Activated CD4-positive, alpha-beta memory T cell treated with anti-CD3 and anti-CD28 coated beads, Interleukin-2, amount 10 ng/mL, durations not matched to agents 7 days and 5 days (primary cell): ENCODE data around the gene ITGA5. TPM values are rescaled to one million over a fixed set of nuclear protein-coding genes. Genes with fewer than 3 reads are reported as not detected.

Experiments
- CTCF ChIA-PET: fragments of 350-600 bp; sonication (Branson Sonifier 250); formaldehyde crosslinking; loops from one replicate; lab custom pipeline; 2021; ENCODE audit warnings: antibody characterized with exemption, inconsistent platforms; lab: Charles Lee
- POLR2A ChIA-PET: fragments of 350-600 bp; sonication (Branson Sonifier 250); formaldehyde crosslinking; loops from one replicate; lab custom pipeline; 2021; ENCODE audit warnings: antibody characterized with exemption; lab: Charles Lee
- DNase-seq: peaks from one replicate; pipeline ENCODE4 v3.0.0-alpha.2; 2020
- H3K27ac Mint-ChIP-seq: one replicate; pipeline ENCODE4 v1.8.0; 2021; ENCODE audit warnings: mild to moderate bottlenecking, mixed read lengths
- H3K27me3 Mint-ChIP-seq: one replicate; pipeline ENCODE4 v1.8.0; 2021; ENCODE audit warnings: mixed read lengths
- H3K36me3 Mint-ChIP-seq: one replicate; pipeline ENCODE4 v1.8.0; 2021; ENCODE audit warnings: low read depth, mixed read lengths
- H3K4me1 Mint-ChIP-seq: one replicate; pipeline ENCODE4 v1.8.0; 2021; ENCODE audit warnings: mixed read lengths
- H3K4me3 Mint-ChIP-seq: one replicate; pipeline ENCODE4 v1.8.0; 2021; ENCODE audit warnings: mild to moderate bottlenecking, mixed read lengths
- H3K9me3 Mint-ChIP-seq: one replicate; pipeline ENCODE4 v1.8.0; 2021; ENCODE audit warnings: mixed read lengths
- total RNA-seq, 2 experiments: library from RNA; stranded (reverse); gene quantifications; one replicate each; pipeline ENCODE4 v1.2.3, GENCODE V29; 2021

The ITGA5 gene
- total RNA-seq, 2 experiments from 2014 or later: 102 to 107 TPM

- Mint-ChIP-seq H3K4me1 (peaks cover 64% of the 10 kb centered on the region), H3K36me3 (peaks cover 38% of the 10 kb centered on the region), H3K9me3 (no peaks in the 10 kb centered on the region), H3K27ac (peak overlapping the region; percentile 85), H3K27me3 (peaks cover 21% of the 10 kb centered on the region), H3K4me3 (peak overlapping the region; percentile 93)
- POLR2A ChIA-PET: interaction anchor here (0.7 to 2.7 kb wide), 9 partner anchors 12 to 137 kb away, joined by 3 to 11 read pairs (median 10); partner anchors contain the start of genes CBX5, COPZ1, HNRNPA1 and NCKAP1L
- CTCF ChIA-PET: interaction anchor here (0.8 to 11.8 kb wide), 5 partner anchors 11 to 85 kb away, joined by 3 to 282 read pairs (median 10); no protein-coding TSS in a partner anchor
- DNase-seq: no peak
Measured at GRCh38 chr12:54417712-54418440, 1.2 kb downstream of the ITGA5 start.

DNA sequence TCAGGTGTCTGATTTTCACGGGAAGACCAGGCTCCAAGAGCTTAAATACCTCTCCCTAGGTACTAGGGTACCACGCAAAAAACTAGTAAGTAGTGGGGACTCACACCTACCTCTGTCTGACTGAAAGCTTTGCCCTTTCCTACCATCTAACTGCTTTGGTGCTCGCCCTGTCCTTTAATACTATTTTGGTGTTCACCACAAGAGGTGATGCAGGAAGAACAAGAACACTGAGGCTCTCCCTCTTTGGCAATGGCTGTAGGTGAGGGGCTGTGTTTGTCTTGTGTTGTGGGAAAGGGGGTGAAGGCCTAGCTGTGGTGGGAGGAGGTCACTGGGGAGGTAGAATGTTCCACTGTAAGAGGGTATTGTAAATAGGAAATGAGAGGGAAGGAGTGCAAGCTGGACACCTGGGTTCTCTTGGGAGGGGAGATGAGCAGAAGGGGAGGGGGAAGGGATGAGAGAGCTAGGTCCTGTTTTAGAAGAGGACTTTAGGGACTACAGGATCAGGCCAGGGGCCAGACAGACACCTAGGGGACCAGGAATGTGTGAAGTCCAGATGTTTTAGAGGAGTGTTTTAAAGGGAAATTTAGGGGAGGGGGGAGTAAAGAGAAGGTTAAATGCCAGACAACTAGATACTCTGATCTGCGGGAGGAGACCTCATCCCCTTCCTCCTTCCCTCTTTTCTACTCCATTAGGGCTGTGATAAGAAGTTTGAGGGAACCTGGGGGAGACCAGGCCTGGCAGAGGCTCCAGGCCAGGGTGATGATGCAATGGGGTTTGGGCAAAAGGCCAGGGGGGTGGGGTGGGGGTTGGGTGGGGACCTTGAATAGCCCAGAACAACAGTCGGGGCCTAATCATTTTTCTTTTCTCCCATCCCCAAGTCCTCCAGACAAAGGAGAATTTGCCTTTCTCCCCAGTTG, 2.1 kb downstream of the ITGA5 start:
- Mint-ChIP-seq H3K4me1 (peaks cover 71% of the 10 kb centered on the region), H3K27ac (peak overlapping the region; percentile 85), H3K27me3 (peaks cover 12% of the 10 kb centered on the region), H3K9me3 (no peaks in the 10 kb centered on the region), H3K4me3 (peak overlapping the region; percentile 93), H3K36me3 (peaks cover 41% of the 10 kb centered on the region)
- CTCF ChIA-PET: interaction anchor here (1.4 to 11.8 kb wide), 7 partner anchors 12 to 92 kb away, joined by 3 to 282 read pairs (median 10); partner anchors contain the start of gene COPZ1
- POLR2A ChIA-PET: interaction anchor here (0.7 to 2.7 kb wide), 13 partner anchors 10 to 136 kb away, joined by 3 to 11 read pairs (median 3); partner anchors contain the start of genes COPZ1, HNRNPA1 and NCKAP1L
- no peak for DNase-seq

GRCh38 chr12:54415221-54415929, 3.7 kb downstream of the ITGA5 start:
- H3K4me3 Mint-ChIP-seq: peak overlapping the region; percentile 26
- peak overlapping the region; percentile 85 for H3K27ac Mint-ChIP-seq
- no peaks in the 10 kb centered on the region for H3K27me3 Mint-ChIP-seq
- H3K36me3 Mint-ChIP-seq: peaks cover 48% of the 10 kb centered on the region
- ChIA-PET CTCF (interaction anchor here (0.9 to 11.8 kb wide), 6 partner anchors 14 to 201 kb away, joined by 3 to 282 read pairs (median 7); partner anchors contain the start of gene COPZ1), POLR2A (interaction anchor here (0.8 to 5.9 kb wide), 6 partner anchors 13 to 135 kb away, joined by 3 to 32 read pairs (median 6); partner anchors contain the start of genes CBX5 and HNRNPA1)
- no peaks in the 10 kb centered on the region for H3K9me3 Mint-ChIP-seq
- H3K4me1 Mint-ChIP-seq: peaks cover 74% of the 10 kb centered on the region
- DNase-seq: no peak

- peak overlapping the region; percentile 91 for H3K27ac Mint-ChIP-seq
- peak; percentile 82 for DNase-seq
- peaks cover 61% of the 10 kb centered on the region for H3K36me3 Mint-ChIP-seq
- POLR2A ChIA-PET: interaction anchor here (0.6 to 5.9 kb wide), 15 partner anchors 9 to 1517 kb away, joined by 3 to 52 read pairs (median 6); partner anchors contain the start of genes CBX5, DGKA, HNRNPA1 and NCKAP1L
- H3K4me3 Mint-ChIP-seq: peak overlapping the region; percentile 72
- CTCF ChIA-PET: interaction anchor here (0.6 to 11.8 kb wide), 8 partner anchors 13 to 1451 kb away, joined by 3 to 282 read pairs (median 6); no protein-coding TSS in a partner anchor
- H3K4me1 Mint-ChIP-seq: peaks cover 69% of the 10 kb centered on the region
- H3K27me3 Mint-ChIP-seq: no peaks in the 10 kb centered on the region
- H3K9me3 Mint-ChIP-seq: no peaks in the 10 kb centered on the region
Measured at GRCh38 chr12:54413284-54414190, 5.5 kb downstream of the ITGA5 start.

GRCh38 chr12:54412786-54413185, 6.3 kb downstream of the ITGA5 start:
- DNase-seq: no peak
- peaks cover 58% of the 10 kb centered on the region for H3K36me3 Mint-ChIP-seq

GRCh38 chr12:54412348-54412747, 6.7 kb downstream of the ITGA5 start:
- Mint-ChIP-seq H3K4me1 (peaks cover 67% of the 10 kb centered on the region), H3K27me3 (no peaks in the 10 kb centered on the region), H3K36me3 (peaks cover 59% of the 10 kb centered on the region), H3K9me3 (no peaks in the 10 kb centered on the region), H3K4me3 (peak overlapping the region; percentile 72), H3K27ac (peak overlapping the region; percentile 91)
- ChIA-PET CTCF (interaction anchor here (1.0 to 11.8 kb wide), 9 partner anchors 11 to 196 kb away, joined by 3 to 282 read pairs (median 6); no protein-coding TSS in a partner anchor), POLR2A (interaction anchor here (1.0 to 5.9 kb wide), 13 partner anchors 8 to 1518 kb away, joined by 3 to 52 read pairs (median 8); partner anchors contain the start of genes DGKA, HNRNPA1 and NCKAP1L)
- no peak for DNase-seq

More at GRCh38 chr12:54412786-54413185, 6.3 kb downstream of the ITGA5 start:
- Mint-ChIP-seq H3K4me1 (peaks cover 70% of the 10 kb centered on the region), H3K9me3 (no peaks in the 10 kb centered on the region), H3K27me3 (no peaks in the 10 kb centered on the region), H3K27ac (peak overlapping the region; percentile 91), H3K4me3 (peak overlapping the region; percentile 72)
- POLR2A ChIA-PET: interaction anchor here (0.7 to 5.9 kb wide), 14 partner anchors 9 to 1518 kb away, joined by 3 to 52 read pairs (median 8); partner anchors contain the start of genes DGKA, HNRNPA1 and NCKAP1L
- CTCF ChIA-PET: interaction anchor here (1.0 to 11.8 kb wide), 8 partner anchors 12 to 196 kb away, joined by 3 to 282 read pairs (median 6); no protein-coding TSS in a partner anchor

DNA sequence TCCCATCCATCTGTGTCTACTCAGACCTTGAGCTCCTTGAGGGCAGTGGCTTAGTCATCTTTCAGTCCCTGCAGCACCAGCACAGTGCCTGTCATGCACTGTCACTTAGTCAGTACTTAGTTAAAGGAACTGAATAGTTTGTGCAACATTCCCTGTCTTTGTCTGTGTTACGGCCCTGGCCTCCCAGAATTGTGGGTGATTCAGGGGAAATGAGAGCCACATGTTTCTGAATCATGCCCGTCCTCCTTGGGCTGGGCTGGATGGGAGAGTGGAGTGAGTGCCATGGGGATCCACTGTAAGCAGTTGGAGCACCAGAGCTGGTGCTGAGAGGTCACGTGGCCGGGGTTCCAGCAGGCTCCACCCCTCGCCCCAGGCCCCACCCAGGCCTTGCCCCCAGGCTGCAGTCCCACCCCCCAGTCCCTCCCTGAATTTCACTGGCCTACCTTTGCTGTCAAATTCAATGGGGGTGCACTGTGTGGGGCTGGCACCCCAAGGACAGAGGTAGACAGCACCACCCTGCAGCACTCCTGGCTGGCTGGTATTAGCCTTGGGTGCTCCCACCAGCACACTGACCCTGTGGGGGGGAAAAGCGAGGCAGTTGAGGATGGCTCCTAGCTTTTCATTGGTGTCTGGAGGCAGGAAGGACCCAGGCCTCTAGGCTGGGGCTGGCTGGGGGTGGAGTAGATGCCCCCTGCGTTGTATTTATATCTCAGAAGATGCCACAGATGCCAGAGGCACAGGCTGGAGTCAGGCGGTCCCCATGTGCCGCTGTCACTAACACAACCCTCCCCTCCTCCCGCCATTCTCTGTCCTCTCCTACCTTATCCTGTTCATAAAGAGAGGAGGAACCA, 7.5 kb downstream of the ITGA5 start:
- ChIA-PET POLR2A (interaction anchor here (0.9 to 5.9 kb wide), 12 partner anchors 10 to 131 kb away, joined by 3 to 52 read pairs (median 6); partner anchors contain the start of genes CBX5 and HNRNPA1), CTCF (interaction anchor here (0.5 to 11.8 kb wide), 11 partner anchors 9 to 195 kb away, joined by 3 to 282 read pairs (median 4); no protein-coding TSS in a partner anchor)
- DNase-seq: peak; percentile 75
- Mint-ChIP-seq H3K4me3 (peak overlapping the region; percentile 72), H3K27me3 (no peaks in the 10 kb centered on the region), H3K9me3 (no peaks in the 10 kb centered on the region), H3K27ac (peak overlapping the region; percentile 91), H3K4me1 (peaks cover 68% of the 10 kb centered on the region), H3K36me3 (peaks cover 60% of the 10 kb centered on the region)

GRCh38 chr12:54409267-54409666, 9.8 kb downstream of the ITGA5 start:
- Mint-ChIP-seq H3K4me1 (peaks cover 51% of the 10 kb centered on the region), H3K36me3 (peaks cover 75% of the 10 kb centered on the region)
- POLR2A ChIA-PET: interaction anchor here (0.7 kb wide), 1 partner anchor 10 kb away, joined by 3 read pairs; no protein-coding TSS in a partner anchor

GRCh38 chr12:54407183-54407905, 11.7 kb downstream of the ITGA5 start:
- no peaks in the 10 kb centered on the region for H3K27me3 Mint-ChIP-seq
- ChIA-PET CTCF (interaction anchor here (2.4 kb wide), 1 partner anchor 8 kb away, joined by 16 read pairs; no protein-coding TSS in a partner anchor), POLR2A (interaction anchor here (1.2 kb wide), 1 partner anchor 21 kb away, joined by 3 read pairs; no protein-coding TSS in a partner anchor)
- H3K27ac Mint-ChIP-seq: peak overlapping the region; percentile 40
- H3K36me3 Mint-ChIP-seq: peaks cover 80% of the 10 kb centered on the region
- no peak for DNase-seq
- H3K4me3 Mint-ChIP-seq: no peak overlapping the region
- H3K9me3 Mint-ChIP-seq: no peaks in the 10 kb centered on the region
- peaks cover 33% of the 10 kb centered on the region for H3K4me1 Mint-ChIP-seq

More at GRCh38 chr12:54409267-54409666, 9.8 kb downstream of the ITGA5 start:
- CTCF ChIA-PET: interaction anchor here (1.2 to 2.4 kb wide), 3 partner anchors 10 to 30 kb away, joined by 3 to 16 read pairs (median 6); no protein-coding TSS in a partner anchor
- Mint-ChIP-seq H3K27ac (no peak overlapping the region), H3K27me3 (no peaks in the 10 kb centered on the region), H3K9me3 (no peaks in the 10 kb centered on the region), H3K4me3 (no peak overlapping the region)
- DNase-seq: no peak
